ENCODE results near the gene MYO19.

DNA sequence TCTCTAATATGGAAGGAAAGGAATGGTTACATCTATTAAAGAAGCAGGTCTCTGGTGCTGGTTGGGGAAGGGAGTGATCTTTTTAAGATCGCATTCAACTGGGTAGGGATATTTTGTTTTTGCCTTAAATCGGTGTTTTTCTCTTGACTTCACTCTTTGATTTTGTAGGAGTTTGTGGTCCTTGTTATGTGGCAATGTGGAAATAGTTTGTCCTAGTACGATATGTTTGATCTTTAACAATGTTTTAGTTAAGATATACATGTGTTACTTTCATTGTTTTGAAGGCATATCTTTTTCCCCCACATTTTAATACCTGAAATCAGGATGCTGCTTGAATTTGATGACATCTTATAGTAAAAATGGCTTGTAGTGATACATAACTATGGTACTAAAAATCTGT, 18.8 kb upstream of the MYO19 start:
- TF ChIP-seq POLR2AphosphoS5 (IDR thresholded peaks at IDR 0.05) (no peak), POLR2A (IDR thresholded peaks at IDR 0.05) (no peak)
